ENCODE measurements around the gene NKX1-2.
"Not testable (repeated sequence)": the region's sequence is repeated elsewhere in the genome, so short reads cannot be mapped to it uniquely, and the experiment has no call there.

The NKX1-2 gene

DNA sequence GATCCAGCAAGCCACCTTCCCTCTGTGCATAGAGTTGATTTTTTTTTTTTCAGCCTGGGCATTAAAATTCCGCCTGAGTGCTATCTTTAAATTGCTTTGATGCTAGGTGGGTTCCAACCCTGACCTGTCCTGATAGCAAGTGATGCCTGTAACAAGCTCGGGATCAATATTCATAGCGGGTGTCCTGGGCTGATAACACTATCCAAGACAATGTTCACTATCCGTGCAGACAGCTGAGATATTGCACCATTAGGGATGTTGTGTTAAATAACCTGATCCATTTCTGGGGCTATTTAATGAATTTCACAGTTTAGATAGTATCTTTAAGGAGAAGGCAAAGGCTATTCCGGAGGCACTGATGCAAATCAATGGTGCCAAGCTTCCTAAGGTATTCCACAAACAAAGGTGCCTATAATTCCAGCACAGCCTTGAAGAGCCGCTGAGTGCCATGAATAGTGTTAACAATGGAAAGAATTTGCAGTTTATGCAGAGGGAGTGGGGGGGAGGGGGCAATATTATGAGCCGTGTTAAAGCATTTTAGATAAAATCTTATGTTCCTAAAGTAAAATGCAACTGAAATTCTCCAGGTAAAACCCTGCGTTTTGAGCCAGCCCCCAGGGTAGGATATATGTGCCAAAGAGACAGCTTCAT, 4.2 kb upstream of the NKX1-2 start:
- no peak for DNase-seq (ENCODE audit: low read depth in 2 of 3, low spot score in 1 of 3)

GRCh38 chr10:124451276-124451675, 1.4 kb upstream of the NKX1-2 start:
- no peak for DNase-seq (ENCODE audit: low read depth in 2 of 3, low spot score in 1 of 3)

GRCh38 chr10:124450783-124451057, 885 bp upstream of the NKX1-2 start:
- no peak for DNase-seq (ENCODE audit: low read depth in 2 of 3, low spot score in 1 of 3)

DNA sequence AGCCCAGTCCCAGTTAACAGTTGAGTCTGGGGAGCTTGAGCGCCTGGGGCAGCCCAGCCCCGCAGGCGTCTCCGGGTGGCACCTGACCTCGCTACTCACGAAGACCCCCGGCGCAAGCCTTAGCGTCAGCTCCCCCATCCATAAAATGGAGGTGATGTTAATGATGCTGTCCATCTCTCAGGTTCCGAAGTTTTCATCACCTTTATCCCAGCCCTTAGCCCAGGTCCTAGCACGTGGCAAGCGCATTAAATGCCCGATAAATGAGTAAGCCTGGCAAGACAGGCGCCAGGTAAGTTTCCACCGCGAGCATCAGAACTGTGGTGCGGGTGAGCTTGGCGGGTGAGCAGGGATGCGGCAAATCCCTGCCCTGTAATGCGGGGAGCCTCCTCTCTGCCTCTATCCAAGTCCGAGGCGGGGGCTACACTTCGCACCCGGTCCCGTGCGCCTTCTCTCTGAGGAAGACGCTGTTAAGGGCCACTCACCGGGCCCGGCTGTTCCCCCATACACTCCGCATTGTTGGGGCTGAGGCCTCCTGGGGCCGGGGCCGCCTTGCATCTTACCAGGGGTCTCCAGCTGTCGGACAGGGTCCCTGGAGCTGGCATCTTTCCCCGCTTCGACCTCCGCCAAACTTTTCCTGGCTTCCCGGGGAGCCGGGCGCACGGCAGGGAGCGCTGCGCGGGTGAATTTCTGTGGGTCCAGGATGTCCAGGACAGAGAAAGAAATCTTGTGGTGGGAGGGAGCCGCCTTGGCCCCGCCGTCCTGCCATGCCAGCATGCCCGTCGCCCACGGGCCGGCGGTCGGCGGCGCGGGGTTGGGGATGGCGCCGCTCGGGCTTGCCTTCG, 444 bp downstream of the NKX1-2 start:
- no peak for DNase-seq (ENCODE audit: low read depth in 2 of 3, low spot score in 1 of 3)

- no peak for DNase-seq (ENCODE audit: low read depth in 2 of 3, low spot score in 1 of 3)
Observed at GRCh38 chr10:124448696-124449169, 1.1 kb downstream of the NKX1-2 start.

GRCh38 chr10:124447751-124448466, 1.9 kb downstream of the NKX1-2 start:
- no peak for DNase-seq (ENCODE audit: low read depth in 2 of 3, low spot score in 1 of 3)

DNA sequence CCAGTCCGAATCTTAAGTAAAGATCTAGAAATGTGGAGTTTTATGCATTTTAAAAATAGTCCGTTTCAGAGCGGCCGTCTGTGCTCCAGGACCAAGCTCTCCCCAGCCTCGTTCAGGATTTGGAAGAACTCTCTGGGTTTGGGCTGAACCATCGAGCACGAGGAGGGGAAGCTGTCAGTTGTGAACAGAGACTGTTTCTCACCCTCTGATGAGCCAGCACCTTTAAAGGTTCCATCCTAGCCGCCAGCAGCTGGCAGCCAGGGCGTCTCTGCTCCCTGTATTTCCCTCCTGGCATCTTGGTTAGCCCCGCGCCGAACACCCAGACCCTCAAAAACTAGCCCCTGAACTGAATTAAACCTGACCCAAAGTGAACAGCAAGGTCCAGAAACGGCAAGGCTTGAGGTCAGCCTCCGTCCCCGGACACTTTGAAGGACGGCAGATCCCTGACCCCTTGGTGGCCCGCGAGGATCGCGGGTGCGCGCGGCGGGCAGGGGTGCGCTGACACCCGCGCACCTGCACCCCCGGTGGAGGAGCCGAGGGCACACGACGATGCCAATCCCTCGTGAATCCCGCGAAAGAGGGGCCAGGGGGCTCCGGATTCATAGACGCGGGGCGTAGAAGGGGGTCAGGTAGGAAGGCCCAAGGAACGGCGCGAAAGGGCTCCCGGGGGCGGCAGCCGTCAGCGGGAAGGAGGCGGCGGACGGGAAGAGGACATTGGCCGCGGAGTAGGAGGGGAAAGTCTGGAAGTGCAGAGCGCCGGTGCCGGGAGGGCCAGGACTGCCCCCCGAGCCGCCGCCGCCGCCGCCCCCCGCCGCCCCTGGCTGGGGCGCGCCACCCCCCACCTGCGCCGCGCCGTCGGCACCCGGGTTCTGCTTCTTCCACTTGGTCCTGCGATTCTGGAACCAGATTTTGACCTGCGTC, 2.7 kb downstream of the NKX1-2 start:
- no peak for DNase-seq (ENCODE audit: low read depth in 2 of 3, low spot score in 1 of 3)

DNA sequence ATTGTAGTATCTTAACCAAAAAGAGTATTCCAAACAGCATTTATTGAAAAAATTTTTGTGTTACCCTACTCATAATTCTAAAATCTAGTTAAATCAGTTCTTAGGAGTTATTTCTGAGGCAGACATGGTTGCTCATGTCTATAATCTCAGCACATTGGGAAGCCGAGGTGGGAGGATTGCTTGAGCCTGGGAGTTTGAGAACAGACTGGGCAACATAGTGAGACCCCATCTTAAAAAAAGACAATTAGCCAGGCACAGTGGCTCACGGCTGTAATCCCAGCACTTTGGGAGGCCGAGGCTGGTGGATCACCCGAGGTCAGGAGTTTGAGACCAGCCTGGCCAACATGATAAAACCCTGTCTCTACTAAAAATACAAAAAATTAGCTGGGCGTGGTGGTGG, 8.1 kb downstream of the NKX1-2 start:
- not testable (repeated sequence) for DNase-seq (ENCODE audit: low read depth in 2 of 3, low spot score in 1 of 3)

- DNase-seq (ENCODE audit: low read depth in 2 of 3, low spot score in 1 of 3): no peak
Observed at GRCh38 chr10:124436191-124436638, 13.6 kb downstream of the NKX1-2 start.

GRCh38 chr10:124435683-124436082, 14.2 kb downstream of the NKX1-2 start:
- not testable (repeated sequence) for DNase-seq (ENCODE audit: low read depth in 2 of 3, low spot score in 1 of 3)

DNA sequence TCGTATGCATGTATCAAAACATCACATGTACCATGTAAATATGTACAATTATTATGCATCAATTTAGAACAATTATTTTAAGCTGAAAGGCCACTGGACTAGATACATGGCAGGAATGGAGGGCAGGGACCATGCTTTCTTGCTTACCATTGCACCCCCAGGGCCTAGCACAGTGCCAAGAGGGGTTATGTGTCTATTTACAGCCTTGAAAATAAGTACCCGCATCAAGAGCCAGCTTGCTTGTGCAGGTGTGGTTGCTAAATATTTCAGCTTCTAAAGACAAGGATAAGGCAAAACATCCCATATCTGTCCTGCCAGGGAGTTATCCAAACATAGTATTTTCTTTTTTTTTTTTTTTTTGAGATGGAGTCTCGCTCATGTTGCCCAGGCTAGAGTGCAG, 16.4 kb downstream of the NKX1-2 start:
- no peak for DNase-seq (ENCODE audit: low read depth in 2 of 3, low spot score in 1 of 3)

DNA sequence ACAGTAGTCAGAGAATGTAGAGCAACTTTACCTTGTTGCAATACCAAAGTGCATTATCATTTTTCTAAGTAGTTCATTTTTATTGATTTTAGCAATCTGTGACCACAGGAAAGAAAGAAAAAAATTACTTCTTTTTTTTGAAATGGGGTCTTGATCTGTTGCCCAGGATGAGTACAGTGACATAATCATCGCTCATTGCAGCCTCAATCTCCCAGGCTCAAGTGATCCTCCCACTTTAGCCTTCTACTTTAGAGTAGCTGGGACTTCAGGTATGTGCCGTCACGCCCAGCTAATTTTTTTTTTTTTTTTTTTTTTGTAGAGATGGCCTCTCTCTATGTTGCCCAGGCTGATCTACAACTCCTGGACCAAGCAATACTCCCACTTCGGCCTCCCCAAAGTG, 19.8 kb downstream of the NKX1-2 start:
- no peak for DNase-seq (ENCODE audit: low read depth in 2 of 3, low spot score in 1 of 3)

DNA sequence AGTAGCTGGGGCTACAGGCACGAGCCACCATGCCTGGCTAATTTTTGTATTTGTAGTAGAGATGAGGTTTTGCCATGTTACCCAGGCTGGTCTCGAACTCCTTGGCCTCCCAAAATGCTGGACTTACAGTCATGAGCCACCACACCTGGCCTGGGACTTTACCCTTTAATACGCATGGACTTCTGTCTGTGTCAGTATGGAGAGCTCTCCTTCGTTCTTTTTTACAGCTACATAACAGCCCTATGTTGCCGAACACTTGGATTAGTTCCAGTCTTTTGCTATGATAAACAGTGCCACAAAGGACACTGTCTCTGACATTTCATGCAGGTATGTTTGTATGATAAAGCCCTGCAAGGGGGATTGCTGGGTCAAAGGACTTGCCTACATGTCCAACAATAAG, 20.3 kb downstream of the NKX1-2 start:
- no peak for DNase-seq (ENCODE audit: low read depth in 2 of 3, low spot score in 1 of 3)

DNA sequence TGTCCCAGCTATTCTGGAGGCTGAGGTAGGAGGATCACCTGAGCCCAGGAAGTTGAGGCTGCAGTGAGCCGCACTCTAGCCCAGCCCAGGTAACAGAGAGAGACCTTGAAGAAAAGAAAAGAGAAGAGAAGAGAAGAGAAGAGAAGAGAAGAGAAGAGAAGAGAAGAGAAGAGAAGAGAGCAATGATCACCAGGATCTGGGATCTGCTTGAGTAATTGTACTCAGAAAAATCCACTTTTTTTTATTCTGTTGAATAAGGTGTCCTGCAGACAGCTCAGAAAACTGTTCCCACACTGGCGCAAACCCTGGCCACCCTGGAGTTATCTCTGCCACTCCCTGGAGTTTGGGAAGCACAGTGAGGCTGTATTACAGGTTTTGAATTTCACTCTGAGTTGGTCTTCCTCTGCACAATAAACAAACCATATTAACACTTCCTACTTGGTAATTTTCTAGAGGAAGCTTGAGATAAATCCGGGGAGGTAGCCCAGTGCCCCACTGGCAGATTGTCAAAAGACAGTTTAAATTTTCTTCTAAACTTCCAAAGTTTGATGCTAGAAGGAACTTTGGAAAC, 21.5 kb downstream of the NKX1-2 start:
- no peak for DNase-seq (ENCODE audit: low read depth in 2 of 3, low spot score in 1 of 3)

DNA sequence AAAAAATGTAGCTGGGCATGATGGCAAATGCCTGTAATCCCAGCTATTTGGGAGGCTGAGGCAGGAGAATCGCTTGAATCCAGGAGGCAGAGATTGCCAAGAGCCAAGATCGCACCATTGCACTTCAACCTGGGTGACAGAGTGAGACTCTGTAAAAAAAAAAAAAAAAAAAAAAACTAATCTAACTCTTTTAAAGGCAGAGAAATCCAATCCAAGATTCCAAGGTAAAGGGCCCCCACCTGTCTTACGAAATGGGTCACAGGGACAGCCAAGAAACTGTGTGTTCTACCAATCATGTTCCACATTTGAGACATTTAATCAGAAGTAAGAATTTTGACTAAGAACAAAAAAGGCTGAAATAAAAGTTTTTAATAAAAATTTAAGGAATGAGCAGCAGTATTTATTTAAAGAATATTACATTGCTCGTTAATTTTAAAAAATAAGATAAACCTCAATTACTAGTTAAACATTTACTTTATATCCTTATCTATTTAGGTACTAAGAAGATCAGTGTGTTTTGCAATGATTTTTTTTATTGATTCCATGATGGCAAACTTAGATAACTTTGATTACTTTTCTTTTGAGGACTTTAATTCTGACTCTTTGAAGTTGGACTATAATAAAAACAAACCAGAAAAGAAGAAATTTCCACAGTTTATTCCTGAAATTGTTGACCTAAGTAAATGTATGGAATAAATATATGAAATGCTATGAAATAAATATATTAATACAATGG, 24.4 kb downstream of the NKX1-2 start:
- DNase-seq (ENCODE audit: low read depth in 2 of 3, low spot score in 1 of 3): no peak

- no peak for DNase-seq (ENCODE audit: low read depth in 2 of 3, low spot score in 1 of 3)
Observed at GRCh38 chr10:124423813-124424212, 26.0 kb downstream of the NKX1-2 start.

GRCh38 chr10:124422742-124423141, 27.1 kb downstream of the NKX1-2 start:
- DNase-seq (ENCODE audit: low read depth in 2 of 3, low spot score in 1 of 3): no peak

- no peak for DNase-seq (ENCODE audit: low read depth in 2 of 3, low spot score in 1 of 3)
Observed at GRCh38 chr10:124420254-124420653, 29.6 kb downstream of the NKX1-2 start.

GRCh38 chr10:124419635-124420034, 30.2 kb downstream of the NKX1-2 start:
- DNase-seq (ENCODE audit: low read depth in 2 of 3, low spot score in 1 of 3): no peak
